GM19351 (cell line): ENCODE results near the gene SARS2.
A peak's percentile ranks its signal among the peaks of the same experiment; 100 is the strongest.

Experiments used
- ATAC-seq: cut with Tn5 transposase; IDR thresholded peaks from one replicate; pipeline ENCODE4 v1.9.1; 2021; ENCODE audit warnings: mild to moderate bottlenecking, moderate library complexity; ENCODE audit not compliant: unreplicated experiment

Gene SARS2

DNA sequence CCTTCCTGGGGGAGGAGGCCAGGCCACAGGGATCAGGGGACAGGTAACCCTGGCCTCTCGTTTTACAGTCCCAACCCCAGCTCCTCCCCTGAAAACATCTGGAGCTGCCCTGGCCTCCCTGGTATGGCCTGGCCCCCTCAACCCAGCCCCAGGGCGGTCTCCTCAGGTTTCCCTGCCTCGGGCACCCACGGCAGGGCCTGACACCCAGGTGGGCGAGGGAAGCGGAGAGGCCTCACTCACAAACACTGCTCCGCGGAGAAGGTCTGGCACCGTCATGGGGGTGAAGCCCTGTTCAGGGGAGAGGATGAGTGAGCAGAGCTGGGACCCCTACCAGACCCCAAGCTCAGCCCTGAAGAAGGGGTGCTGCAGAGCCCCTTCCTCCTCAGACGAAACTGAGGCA, 12.0 kb downstream of the SARS2 start:
- no peak for ATAC-seq

DNA sequence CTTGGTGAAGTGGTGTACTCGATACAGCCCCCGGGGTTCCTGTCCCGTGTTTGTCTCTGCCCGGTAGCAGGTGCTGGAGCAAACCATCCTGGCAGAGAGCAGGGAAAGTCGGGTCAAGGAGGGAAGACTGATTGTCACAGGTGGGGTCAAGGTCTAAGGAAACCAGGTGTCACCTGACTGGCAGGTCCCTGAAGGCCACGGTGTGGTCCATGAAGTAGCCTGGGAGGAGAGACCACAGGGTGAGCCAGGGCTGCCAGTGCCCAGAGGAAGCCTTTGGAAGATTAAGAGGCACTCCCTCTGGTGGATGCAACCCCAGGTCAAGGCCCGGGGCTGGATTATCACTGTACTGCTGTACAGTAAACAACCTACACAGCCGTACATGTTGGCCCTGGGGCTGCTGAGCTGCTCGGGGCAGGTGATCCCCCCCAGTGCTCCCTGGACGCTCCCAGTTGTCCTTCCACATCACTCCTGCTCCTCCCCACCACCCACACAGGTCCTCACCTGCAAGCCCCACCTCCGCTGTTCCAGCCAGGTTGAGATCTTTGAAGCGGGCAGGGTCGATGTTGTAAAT, 12.6 kb downstream of the SARS2 start:
- ATAC-seq: no peak

DNA sequence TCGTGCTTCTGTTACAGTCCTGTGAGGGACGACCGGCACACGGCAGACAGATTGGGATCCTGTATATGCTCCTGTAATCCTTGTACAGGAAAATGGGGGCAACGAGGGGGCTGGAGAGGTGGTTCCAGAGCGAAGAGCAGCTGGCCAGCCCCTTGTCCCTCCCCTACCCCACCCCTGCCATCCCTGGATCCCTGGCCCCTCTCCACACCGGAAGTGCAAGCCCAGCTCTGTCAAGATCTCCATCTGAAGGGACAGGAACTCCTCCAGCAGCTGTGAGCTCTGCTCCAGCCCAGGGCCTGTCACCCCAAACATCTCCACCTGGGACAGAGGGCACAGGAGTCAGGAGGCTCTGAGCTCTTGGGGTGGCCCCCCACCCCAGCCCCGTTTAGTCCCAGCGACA, 13.0 kb downstream of the SARS2 start:
- no peak for ATAC-seq

DNA sequence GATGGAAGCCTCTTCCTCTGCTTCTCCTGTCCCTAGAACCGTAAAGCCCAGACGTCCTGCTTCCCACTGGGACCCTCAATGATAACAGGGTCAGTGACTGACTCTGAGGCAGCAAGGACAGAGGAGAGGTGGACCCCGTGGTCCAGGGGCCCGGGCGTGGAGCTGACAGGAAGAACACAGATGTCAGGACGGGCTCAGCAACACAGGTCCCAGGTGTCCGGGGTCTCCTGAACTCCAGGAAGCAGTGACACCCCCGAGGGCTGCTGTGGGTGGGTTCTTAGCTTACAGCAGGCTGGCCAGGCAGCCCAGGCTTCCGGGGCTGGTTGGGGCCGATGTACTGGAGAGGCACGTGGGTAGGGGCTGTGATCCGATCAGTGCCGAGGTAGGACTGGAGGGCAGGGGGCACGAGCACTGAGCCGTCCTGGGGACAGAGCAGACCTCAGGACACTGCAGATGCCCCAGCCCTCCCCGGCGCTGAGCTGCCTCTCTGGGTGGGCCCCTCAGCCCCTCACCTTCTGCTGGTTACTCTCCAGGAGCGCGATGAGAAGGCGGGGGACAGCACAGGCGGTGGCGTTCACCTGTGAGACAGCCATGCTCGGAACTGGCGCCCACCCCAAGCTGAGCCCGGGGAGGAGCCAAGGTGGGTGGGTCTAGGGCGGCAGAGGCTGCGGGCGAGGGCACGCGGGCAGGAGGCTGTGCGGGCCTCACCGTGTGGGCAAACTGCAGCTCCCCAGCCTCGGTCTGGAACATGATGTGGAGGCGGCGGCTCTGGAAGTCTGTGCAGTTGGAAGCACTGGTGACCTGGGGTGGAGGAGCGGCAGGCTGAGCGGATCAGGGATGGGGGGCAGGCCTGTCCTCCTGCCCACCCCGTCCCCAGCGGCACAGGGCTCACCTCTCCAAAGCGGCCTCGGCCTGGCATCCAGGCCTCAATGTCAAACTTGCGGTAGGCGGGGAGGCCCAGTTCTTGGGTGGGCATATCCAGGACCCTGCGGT, 14.9 kb downstream of the SARS2 start:
- no peak for ATAC-seq

DNA sequence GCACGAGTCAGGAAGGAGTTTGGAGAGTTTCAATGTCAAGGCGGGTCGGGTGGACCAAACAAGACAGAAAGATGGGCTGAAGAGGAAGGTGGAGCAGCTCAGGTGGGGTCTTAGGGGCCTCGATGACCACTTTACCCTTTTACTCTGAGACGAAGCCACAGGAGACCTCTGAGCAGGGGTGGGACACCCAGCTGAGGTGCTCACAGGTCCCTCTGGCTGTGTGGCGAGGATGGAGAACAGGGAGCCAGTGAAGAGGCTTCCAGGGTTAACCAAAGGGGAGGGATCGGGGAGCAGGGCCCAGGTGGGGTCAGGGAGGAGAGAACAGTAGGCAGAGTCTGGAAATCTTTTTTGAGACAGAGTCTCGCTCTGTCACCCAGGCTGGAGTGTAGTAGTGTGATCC, 16.6 kb downstream of the SARS2 start:
- ATAC-seq: no peak

DNA sequence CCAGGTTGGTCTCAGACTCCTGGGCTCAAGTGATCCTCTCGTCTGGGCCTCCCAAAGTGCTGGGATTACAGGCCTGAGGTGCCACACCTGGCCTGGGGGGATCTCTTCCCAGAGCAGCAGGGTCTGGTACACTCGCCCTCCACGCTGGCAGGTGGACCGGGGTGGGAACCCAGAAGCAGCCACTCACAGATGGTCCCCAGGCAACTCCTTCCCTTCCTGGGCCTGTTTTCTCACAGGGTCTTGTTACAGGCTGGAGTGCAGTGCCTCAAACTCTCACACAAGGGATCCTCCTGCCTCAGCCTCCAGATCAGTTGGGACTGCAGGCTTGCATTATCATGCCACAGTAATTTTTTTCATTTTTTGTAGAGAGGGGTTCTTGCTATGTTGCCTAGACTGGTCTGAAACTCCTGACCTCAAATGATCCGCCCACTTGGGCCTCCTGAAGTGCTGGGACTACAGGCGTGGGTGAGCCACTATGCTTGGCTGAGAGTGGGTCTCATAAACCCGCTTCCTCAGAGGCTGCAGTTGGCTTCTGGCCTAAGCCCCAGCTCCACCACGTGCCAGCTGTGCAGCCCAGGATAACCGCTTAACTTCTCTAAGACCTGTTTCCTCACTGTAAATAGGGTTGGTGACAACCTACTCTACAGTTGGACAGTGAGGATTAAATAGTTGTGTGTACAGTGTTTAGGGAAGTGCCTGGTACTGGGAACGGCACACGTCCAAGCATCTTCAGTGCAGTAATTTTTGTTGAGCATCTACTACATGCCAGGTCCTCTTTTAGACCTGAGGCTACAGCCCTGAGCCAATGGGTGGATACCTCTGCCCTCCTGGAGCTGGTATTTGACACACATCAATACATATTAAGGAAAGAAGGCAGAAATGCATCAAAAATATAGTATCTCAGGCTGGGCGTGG, 17.7 kb downstream of the SARS2 start:
- ATAC-seq: no peak

DNA sequence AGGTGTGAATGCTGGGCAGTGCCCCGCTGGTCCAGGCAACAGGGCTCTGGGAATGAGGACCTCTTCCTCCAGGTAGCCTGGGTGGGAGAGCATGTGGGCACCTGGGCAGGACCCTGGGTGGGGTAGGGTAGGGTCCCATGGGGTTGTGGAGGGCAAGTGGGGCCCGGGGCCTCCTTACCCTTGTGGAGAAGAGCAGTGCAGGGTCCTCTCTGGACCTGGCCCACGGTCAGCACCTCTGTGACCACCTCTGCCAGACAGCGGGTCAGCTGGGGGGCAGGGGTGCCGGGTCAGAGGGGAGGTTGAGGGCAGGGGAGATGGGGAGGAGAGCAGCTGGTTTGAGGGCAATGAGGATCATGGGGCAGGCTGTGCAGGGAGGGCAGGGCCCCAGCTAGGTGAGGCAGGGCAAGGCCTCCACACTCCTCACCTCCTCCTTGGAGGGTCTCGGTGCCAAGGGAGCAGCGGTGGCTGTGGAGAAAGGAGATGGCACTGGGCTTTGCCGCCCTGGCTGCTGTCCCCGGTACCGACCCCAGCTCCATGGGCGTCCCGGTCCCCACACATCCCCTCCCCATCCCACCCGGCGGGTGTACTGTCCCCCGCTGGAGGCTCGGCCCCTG, 19.1 kb downstream of the SARS2 start:
- ATAC-seq: no peak

DNA sequence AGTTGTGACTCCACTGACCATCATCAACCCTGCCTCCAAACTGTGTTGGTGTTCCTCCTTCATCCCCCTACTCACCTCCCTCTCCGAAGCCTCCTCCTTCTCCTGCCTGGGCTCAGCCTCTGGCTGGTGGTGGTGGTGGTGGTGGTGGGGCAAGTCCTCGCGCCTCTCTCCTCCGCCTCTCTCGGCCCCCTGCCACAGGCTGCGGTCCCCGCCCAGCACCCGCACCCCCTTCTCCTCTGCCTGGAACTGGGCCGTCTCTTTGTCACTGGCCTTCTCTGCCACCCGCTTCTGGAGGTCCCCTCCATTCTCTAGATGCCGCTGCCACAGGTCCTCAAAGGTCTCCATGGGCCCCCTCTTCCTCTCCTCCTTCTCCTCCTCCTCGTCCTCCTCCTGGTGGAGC, 20.1 kb downstream of the SARS2 start:
- ATAC-seq: no peak

DNA sequence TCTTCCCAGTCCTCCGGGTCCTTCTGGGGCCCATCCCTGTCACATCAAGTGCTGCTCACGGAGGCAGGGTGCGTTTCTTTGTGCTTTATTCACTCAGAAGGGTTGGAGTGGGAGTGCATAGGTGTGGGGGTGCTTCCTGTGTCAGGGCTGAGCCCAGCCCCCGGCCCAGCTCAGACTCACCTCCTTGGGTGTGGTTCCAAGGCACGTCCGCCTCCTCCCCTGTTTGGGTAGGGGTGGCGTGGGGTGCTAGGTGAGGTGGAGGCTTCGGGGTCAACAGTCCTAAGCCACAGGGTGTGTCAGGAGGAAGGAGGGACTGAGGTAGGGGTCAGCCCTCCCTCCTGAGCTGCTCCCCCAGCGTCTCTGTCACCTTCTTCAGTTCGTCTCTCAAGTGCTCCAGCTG, 21.7 kb downstream of the SARS2 start:
- no peak for ATAC-seq

DNA sequence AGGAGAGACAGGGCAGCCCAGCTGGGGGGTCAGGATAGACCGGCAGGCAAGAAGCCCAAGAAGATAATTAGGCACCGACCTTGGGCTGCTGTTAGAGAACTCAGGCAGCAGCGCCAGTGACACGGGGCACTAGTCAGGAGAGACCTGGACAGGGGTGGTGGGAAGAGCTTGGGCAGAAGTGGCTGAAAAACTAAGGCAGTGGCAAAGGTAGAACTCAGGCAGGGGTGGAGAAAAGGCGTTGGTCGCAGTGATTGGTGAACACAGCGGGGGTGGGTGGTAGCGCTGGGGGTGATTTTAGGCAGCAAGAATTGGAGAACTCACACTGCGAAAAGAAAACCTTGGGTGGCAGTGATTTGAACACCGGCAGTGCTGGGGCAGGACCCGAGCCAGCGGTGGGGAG, 22.9 kb downstream of the SARS2 start:
- no peak for ATAC-seq

DNA sequence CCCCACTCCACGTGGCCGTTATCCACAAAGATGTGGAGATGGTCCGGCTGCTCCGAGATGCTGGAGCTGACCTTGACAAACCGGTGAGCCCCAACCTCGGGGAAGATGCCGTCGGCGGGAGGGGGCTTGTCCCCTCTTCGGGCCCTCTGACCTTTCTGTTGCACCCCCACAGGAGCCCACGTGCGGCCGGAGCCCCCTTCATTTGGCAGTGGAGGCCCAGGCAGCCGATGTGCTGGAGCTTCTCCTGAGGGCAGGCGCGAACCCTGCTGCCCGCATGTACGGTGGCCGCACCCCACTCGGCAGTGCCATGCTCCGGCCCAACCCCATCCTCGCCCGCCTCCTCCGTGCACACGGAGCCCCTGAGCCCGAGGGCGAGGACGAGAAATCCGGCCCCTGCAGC, 23.3 kb downstream of the SARS2 start:
- no peak for ATAC-seq

DNA sequence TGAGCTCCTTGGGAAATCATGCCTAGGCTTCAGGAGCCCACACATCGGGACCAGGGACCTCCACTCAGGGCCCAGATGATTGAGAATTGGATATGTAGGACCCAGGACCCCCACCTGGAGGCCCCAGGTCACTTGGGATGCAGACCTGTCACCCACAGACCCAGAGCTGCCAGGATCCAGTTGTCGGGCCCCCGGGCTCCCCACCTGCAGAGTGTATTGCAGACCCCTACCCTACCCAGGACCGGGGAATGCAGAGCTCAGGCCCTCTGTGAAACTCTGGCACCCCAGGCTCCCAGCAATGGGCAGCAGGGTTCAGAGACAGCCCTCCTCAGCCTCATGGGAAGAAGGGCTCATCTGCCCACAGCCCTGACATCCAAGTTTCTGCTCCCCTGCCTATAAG, 24.9 kb downstream of the SARS2 start:
- no peak for ATAC-seq

DNA sequence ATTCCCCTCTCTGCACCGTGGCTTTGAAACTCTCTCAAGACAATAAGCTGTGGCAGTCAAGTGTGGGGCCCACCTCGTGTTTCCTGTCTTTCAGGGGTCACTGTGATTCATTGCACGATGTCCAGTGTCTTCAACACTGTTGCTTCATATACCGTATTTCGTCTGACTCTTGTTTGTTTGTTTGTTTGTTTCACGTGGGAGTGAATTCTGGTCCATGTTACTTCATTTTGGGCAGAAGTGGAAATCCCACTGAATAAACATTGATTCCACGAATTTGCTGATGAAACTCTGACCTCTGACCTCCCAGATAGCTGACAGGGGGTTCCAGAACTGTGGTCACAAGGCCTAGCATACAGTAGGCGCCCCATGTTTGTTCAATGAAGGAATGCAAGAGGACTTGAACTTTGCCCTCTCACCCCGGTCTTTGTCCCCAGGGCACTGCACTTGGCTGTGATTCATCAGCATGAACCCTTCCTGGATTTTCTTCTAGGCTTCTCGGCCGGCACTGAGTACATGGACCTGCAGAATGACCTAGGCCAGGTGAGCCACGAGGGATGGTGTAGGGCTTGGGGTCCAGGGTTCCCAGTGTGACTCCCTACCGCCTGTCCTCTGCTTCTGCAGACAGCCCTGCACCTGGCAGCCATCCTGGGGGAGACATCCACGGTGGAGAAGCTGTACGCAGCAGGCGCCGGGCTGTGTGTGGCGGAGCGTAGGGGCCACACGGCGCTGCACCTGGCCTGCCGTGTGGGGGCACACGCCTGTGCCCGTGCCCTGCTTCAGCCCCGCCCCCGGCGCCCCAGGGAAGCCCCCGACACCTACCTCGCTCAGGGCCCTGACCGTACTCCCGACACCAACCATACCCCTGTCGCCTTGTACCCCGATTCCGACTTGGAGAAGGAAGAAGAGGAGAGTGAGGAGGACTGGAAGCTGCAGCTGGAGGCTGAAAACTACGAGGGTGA, 25.7 kb downstream of the SARS2 start:
- no peak for ATAC-seq

DNA sequence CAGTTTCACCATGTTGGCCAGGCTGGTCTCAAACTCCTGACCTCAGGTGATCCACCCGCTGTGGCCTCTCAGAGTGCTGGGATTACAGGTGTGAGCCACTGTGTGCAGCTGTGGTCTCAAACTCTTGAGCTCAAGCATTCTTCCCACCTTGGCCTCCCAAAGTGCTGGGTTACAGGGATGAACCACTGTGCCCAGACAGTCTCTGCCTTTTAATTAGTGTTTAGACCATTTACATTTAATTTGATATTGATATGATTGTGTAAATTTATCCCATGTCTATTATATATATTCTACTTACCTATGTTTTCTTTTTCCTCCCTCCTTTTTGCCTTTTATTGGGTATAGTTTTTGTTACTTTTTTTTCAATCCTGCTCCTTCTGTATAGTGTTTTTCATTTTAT, 28.9 kb downstream of the SARS2 start:
- ATAC-seq: no peak

DNA sequence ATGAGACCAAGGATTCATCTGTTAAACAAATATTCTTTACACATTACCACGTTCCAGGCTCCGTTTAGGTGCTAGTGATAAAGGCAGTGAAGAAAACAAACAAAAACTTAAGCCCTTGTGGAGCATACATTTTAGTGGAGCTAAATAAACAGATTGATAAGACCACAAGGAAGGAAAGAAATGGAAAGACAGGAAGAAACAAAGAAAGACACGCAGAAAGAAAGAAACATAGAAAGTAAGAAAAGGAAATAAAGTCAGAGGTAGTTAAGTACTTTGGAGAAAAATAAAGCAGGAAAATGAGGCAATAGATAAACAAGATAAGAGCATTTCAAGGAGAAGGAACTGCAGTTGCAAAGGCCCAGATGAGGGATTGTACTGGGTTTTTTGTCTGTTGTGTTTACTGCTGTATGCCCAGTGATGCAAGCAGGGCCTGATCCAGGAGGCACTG, 29.8 kb downstream of the SARS2 start:
- no peak for ATAC-seq

DNA sequence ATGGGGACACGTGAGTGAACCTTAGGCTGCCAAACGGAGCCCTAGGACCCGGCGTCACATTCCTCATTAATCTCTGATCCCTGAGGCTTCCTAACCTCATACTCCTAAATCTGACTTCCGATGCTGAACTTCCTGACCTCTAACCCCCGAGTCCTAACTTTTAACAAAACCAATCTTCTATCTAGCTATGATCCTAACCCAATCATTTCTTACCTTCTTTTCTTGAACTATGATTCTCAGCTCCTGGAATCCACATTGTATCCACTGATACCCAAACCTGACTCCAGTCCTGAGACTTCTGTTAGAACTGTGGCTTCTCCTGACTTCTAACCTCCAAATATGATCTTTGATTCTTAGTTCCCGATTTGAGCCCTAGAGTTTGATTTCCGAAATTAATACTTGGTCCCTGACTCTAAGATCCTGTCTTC, 30.3 kb downstream of the SARS2 start:
- no peak for ATAC-seq

DNA sequence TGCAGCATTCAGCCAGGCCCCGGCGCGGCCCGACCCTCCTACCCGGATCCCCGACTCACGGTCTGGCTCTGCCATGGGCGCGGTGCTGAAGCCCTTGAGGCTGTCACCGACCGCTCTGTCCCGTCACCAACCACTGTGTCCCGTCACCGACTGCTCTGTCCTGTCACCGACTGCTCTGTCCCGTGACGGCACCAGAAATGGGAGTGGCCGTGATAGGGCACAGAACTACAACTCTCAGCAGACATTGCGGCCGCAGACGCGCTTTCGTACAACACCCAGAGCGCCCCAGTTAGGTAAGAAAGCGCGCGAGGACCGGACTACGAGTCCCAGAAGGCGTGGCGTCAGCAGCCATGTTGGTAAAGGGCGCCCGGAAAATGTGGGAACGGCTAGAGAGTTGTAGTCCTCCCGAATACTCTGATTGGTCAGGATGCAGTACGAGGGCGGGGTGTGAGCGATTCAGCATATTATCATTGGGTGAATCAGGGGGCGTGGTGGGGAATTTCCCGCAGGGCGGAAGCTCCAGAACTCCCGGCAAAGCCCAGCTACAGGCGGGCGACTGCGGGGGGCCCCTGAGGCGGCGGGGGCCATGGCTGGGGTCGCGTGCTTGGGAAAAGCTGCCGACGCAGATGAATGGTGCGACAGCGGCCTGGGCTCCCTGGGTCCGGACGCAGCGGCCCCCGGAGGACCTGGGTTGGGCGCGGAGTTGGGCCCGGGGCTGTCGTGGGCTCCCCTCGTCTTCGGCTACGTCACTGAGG, 30.9 kb downstream of the SARS2 start, which contains the start of the genes NFKBIB and SIRT2:
Gene NFKBIB, plus strand, starts transcription at position 523 of the 755 bp plus-strand sequence. Its CDS starts 64 bp downstream, at position 587.
Gene SIRT2, minus strand, starts transcription at position 172 of the 755 bp plus-strand sequence. Its CDS starts 97 bp downstream, at position 75.
- ATAC-seq: peak; percentile 90

DNA sequence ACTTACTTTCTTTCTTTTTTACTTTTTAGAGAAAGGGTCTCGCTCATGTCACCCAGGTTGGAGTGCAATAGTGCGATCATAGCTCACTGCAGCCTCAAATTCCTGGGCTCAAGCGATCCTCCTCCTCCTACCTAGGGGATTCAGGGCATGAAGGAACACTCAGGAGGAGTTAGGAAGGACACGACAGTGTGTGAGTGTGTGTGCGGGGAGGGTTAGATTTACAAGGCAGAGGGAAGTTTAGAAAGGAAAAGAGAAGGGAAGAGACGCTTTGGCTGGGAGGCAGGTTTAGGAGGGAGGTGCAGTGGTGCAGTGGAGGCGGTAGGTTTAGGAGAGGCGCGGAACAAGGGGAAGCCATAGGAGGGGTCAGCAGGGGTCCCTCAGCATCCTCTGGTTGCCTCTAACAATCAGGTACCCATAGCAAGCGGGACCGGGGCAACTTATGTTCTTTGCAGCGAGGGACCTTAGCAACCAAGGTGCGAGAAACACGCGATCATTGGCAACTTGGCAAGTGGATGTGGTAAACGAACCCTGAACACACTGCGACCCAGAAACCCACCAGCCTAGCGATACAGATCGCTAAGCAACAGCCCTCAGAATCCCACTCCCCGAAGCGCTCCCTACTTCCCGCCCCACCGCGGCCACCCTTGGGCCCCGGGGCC, 31.6 kb downstream of the SARS2 start:
- ATAC-seq: no peak
